HG03460 (cell line): ENCODE results near the gene MRPL28.
"Not testable (repeated sequence)": the region's sequence is repeated elsewhere in the genome, so short reads cannot be mapped to it uniquely, and the experiment has no call there.

Source experiments
- ATAC-seq: cut with Tn5 transposase; IDR thresholded peaks from one replicate; pipeline ENCODE4 v1.9.1; 2021; ENCODE audit not compliant: unreplicated experiment

Gene MRPL28

GRCh38 chr16:341095-341973 lies 29.0 kb downstream of the MRPL28 start:
- not testable (repeated sequence) for ATAC-seq

- no peak for ATAC-seq
Measured at GRCh38 chr16:340370-341091, 29.8 kb downstream of the MRPL28 start.

GRCh38 chr16:339680-340079 lies 30.7 kb downstream of the MRPL28 start:
- no peak for ATAC-seq

GRCh38 chr16:337975-338575 lies 32.3 kb downstream of the MRPL28 start:
- no peak for ATAC-seq

- ATAC-seq = no peak
Measured at GRCh38 chr16:337437-337836, 32.9 kb downstream of the MRPL28 start.

- ATAC-seq = no peak
Measured at GRCh38 chr16:336269-336668, 34.1 kb downstream of the MRPL28 start.

- not testable (repeated sequence) for ATAC-seq
Measured at GRCh38 chr16:334861-335632, 35.3 kb downstream of the MRPL28 start.

GRCh38 chr16:334164-334832 lies 36.0 kb downstream of the MRPL28 start:
- not testable (repeated sequence) for ATAC-seq

GRCh38 chr16:333406-334094 lies 36.8 kb downstream of the MRPL28 start:
- no peak for ATAC-seq

GRCh38 chr16:331181-331814 lies 39.0 kb downstream of the MRPL28 start:
- ATAC-seq = not testable (repeated sequence)

GRCh38 chr16:330741-331140 lies 39.6 kb downstream of the MRPL28 start:
- no peak for ATAC-seq

- no peak for ATAC-seq
Measured at GRCh38 chr16:325375-326145, 44.8 kb downstream of the MRPL28 start.

- no peak for ATAC-seq
Measured at GRCh38 chr16:324451-325334, 45.6 kb downstream of the MRPL28 start.

GRCh38 chr16:324201-324450 lies 46.2 kb downstream of the MRPL28 start:
- ATAC-seq = no peak

GRCh38 chr16:322476-323143 lies 47.7 kb downstream of the MRPL28 start:
- ATAC-seq = no peak

GRCh38 chr16:321532-321931 lies 48.8 kb downstream of the MRPL28 start:
- no peak for ATAC-seq

GRCh38 chr16:320206-320605 lies 50.1 kb downstream of the MRPL28 start:
- no peak for ATAC-seq
